Muscle layer of colon (tissue), 2 donors: Measurements from ENCODE around the gene DGUOK.
"Not testable (repeated sequence)": the region's sequence is repeated elsewhere in the genome, so short reads cannot be mapped to it uniquely, and the experiment has no call there.

Experiments used
- H3K27ac ChIP-seq: one replicate; pipeline ENCODE4 v1.7.0; 2013; ENCODE audit warnings: low read depth, mild to moderate bottlenecking, low read length, moderate library complexity
- H3K27me3 ChIP-seq, 2 donors: one replicate each; pipeline ENCODE4 v1.7.0; 2013; ENCODE audit warnings: low read length in 2 of 2, mild to moderate bottlenecking in 2 of 2; ENCODE audit not compliant: insufficient read depth in 2 of 2, control insufficient read depth in 1 of 2
- H3K36me3 ChIP-seq: one replicate; pipeline ENCODE4 v1.7.0; 2013; ENCODE audit warnings: mild to moderate bottlenecking, low read length; ENCODE audit not compliant: insufficient read depth
- H3K4me1 ChIP-seq: one replicate; pipeline ENCODE4 v1.7.0; 2013; ENCODE audit warnings: mild to moderate bottlenecking, low read length; ENCODE audit not compliant: insufficient read depth
- H3K4me3 ChIP-seq, 2 donors: one replicate each; pipeline ENCODE4 v1.7.0; 2013; ENCODE audit warnings: low read length in 2 of 2, low read depth in 1 of 2, mild to moderate bottlenecking in 1 of 2, moderate library complexity in 1 of 2
- H3K9ac ChIP-seq: one replicate; pipeline ENCODE4 v1.7.0; 2013; ENCODE audit warnings: low read length
- H3K9me3 ChIP-seq: one replicate; pipeline ENCODE4 v1.7.0; 2013; ENCODE audit warnings: mild to moderate bottlenecking, low read length
- donor health status: abdominal sarcoma.
- donor health status: Adenocarcinoma of cecum.

Gene DGUOK

DNA sequence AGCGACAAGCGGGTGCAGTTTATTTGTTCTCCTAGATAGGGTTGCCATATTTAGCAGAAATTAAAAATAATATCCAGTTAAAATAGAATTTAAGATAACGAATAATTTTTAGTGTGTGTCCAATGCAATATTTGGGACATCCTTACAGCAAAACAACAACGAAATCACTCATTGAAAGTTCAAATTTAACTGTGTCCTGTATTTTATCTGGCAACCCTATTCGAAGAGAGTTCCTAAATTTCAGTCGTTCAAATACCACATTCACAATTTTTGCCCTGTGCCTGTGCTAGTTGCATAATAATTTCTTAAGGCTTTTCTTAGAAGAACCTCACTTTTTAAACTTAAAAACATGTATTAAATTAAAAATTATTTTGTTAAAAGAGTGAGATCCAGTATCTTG is 664 bp downstream of the DGUOK start:
- Histone ChIP-seq H3K27ac (peak overlapping the region; percentile 95), H3K9me3 (no peaks in the 10 kb centered on the region), H3K4me1 (peaks cover 31% of the 10 kb centered on the region), H3K9ac (peak overlapping the region; percentile 98), H3K4me3 (peak overlapping the region; percentile 71 to 89), H3K27me3 (no peaks in the 10 kb centered on the region), H3K36me3 (peaks cover 4% of the 10 kb centered on the region)

DNA sequence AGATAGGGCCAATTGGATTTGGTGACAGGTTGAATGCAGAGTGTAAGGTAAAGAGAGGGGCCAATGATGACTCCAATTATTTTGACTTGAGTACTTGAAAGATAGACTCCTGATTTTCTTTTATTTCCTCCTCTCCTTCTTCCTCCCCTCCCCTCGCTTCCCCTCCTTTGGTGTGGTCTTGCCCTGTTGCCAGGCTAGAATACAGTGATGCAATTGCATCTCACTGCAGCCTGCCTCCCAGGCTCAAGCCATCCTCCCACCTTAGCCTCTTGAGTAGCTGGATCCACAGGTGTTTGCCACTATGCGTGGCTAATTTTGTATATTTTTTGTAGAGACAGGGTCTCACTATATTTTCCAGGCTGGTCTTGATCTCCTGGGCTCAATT is 2.3 kb downstream of the DGUOK start:
- peaks cover 9% of the 10 kb centered on the region for H3K36me3 ChIP-seq
- H3K4me1 ChIP-seq, result peaks cover 31% of the 10 kb centered on the region
- H3K4me3 ChIP-seq, result no peak overlapping the region
- H3K9ac ChIP-seq, result no peak overlapping the region
- no peak overlapping the region for H3K27ac ChIP-seq
- H3K9me3 ChIP-seq, result no peaks in the 10 kb centered on the region
- no peaks in the 10 kb centered on the region for H3K27me3 ChIP-seq

DNA sequence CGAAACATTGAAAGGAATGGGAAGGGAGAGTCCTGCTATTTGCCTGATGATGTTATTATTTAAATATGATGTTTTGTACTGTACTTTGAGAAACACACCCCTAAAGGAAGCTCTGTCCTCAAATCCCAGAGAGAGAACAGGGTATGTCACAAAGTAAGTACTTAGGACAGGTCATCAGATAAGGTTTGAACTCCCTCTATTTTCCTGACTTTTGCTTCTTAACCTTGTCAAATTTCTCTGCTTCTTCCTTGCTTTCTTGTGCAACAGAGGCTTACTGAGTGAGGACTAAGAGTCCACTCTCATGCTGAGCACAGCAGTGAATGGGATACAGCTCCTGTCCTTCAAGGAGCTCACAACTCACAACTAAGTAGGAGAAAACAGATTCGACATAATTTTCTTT is 3.7 kb downstream of the DGUOK start:
- peaks cover 31% of the 10 kb centered on the region for H3K4me1 ChIP-seq
- no peaks in the 10 kb centered on the region for H3K9me3 ChIP-seq
- H3K27ac ChIP-seq, result no peak overlapping the region

DNA sequence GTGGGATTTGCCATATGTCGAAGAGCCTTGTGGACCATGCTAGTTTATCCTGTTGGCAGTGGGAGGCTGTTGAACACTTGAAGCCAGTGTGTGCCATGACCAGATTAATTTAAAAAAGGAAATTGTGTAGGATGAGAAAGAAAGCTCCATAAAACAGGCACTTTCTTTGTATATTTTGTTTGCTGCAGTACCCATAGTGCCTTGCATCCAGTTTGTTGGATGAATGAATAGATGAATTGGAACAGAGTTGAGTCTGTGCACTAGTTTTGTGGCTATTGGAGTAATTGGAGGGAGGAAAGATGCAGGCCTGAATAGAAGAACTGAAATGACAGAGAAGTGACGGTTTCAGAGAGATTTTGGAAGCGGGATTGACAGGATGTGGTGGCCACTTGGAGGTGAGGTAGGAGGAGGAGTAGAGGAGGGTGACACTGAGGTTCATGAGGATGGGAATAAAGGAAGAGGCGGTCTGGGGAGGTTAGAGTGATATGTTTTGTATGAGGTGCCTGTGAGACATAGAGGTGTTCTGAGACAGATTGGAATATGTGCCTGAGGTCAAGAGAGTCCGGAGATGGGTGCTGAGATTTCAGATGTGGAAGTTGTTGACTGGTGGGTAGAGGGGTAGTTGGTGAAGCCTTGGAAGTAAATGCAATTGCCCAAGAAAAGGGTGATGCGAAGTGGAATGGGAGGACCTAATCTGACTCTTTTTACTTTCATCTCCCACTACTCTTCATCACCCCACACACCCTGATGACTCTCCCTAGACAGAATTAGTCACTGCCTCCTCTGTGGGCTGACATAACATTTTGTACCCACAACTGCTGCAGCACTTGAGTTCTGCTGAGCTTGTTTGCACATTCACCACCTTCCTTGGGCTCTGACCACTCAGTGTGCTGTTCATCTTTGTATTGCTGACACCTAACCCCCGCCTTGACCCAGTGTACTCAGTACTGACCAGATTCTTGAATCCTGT is 5.1 kb downstream of the DGUOK start:
- Histone ChIP-seq H3K27ac (no peak overlapping the region), H3K36me3 (peaks cover 9% of the 10 kb centered on the region), H3K27me3 (no peaks in the 10 kb centered on the region), H3K4me3 (no peak overlapping the region), H3K4me1 (peaks cover 25% of the 10 kb centered on the region), H3K9me3 (no peaks in the 10 kb centered on the region), H3K9ac (no peak overlapping the region)

More for the DNA sequence above, 3.7 kb downstream of the DGUOK start:
- Histone ChIP-seq H3K27me3 (no peaks in the 10 kb centered on the region), H3K4me3 (no peak overlapping the region), H3K36me3 (peaks cover 9% of the 10 kb centered on the region), H3K9ac (no peak overlapping the region)

DNA sequence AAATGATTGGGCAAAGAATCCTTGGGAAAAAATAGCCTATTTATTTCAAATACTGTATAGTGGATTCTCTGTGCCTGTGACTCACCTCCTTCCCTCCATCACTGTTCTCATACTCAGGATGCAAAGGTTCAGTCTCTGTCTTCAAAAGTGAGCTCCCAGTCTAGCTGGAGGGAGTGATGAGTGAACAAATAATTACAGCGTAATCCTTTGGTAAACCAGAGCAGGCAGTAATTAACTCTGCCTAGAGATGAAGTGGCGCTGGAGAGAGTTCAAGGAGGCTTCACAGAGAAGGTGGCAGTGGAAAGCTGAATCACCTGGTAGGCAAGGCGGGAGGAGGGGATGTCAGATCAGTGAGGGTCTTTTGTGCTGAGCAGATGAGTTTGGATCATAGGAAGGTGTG is 6.5 kb downstream of the DGUOK start:
- Histone ChIP-seq H3K27me3 (no peaks in the 10 kb centered on the region), H3K4me3 (no peak overlapping the region), H3K36me3 (peaks cover 9% of the 10 kb centered on the region), H3K9me3 (no peaks in the 10 kb centered on the region), H3K27ac (no peak overlapping the region), H3K4me1 (peaks cover 24% of the 10 kb centered on the region), H3K9ac (no peak overlapping the region)

DNA sequence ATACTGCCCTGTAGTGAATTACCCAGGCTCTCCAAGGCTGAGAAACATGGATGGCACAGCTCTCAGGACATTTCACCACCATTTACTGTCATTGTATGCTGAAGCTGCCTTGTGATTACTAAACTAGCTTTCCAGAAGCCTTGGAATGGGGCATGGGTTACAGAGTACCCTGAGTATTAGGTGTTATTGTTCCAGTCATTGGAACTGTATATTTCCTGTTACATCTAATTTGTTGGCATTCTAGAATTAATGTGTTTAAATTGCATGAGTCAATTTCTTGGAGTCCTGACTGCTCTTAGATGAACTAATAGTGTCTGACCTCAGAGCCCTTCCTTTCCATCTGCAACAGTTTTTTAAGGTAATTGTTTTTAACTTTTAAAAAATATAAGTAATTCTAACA is 9.0 kb downstream of the DGUOK start:
- no peaks in the 10 kb centered on the region for H3K9me3 ChIP-seq
- H3K4me1 ChIP-seq, result peaks cover 7% of the 10 kb centered on the region

DNA sequence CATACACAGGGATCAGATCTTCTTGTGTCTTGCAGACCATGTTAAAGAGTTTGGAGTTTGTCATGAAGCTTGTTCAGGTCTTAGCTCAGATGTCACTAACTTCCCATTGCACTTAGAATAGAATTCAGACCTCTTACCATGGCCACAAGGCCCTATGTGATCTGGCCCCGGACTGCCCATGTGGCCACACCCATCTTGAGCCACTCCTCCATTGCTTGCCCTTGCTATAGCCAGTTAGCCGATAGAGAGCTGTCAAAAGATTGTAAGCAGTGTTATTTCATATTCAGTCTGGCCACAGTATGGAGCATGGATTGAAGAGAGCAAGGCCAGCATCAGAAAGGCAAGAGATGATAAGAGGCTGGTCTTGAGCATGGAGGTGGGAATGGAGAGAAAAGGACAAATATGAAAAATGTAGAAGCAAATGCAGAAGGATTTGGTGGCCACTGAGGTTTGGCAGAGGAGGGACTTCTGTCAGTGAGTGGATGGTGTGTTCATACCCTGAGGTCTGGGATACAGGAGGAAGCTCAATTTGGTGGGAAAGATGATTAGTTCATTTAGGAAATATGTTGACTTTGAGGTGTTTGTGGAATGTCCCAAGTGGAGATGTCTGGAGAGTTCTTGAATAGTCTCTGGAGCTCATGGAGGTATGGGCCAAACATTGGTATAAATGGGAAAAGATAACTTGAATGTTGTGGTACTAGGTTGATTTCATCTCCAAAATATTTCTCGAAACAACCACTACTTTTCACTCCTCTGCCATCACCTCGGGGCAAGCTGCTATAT is 10.6 kb downstream of the DGUOK start:
- Histone ChIP-seq H3K9me3 (no peaks in the 10 kb centered on the region), H3K27me3 (no peaks in the 10 kb centered on the region), H3K9ac (no peak overlapping the region), H3K4me3 (no peak overlapping the region), H3K36me3 (peaks cover 5% of the 10 kb centered on the region), H3K4me1 (no peaks in the 10 kb centered on the region), H3K27ac (no peak overlapping the region)

More for the DNA sequence above, 9.0 kb downstream of the DGUOK start:
- Histone ChIP-seq H3K4me3 (no peak overlapping the region), H3K27ac (no peak overlapping the region), H3K27me3 (no peaks in the 10 kb centered on the region), H3K9ac (no peak overlapping the region), H3K36me3 (peaks cover 9% of the 10 kb centered on the region)

DNA sequence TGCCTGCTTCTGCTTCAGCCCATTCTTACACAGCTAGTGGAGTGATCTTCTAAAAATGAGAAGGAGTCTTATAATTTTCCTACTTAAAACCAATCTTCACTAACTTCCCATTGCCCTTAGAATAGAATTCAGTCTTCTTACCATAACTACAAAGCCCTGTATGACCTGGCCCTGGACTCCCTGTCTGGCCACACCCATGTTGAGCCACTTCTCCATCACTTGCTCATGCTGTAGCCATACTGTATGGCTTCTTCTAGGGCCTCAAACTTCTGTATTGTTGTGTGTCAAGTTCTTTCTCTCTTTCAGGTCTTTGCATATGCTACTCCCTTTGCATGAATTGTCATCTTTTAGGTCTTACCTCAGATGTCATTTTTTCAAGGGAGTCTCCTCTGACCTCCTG is 11.2 kb downstream of the DGUOK start:
- Histone ChIP-seq H3K4me3 (no peak overlapping the region), H3K27ac (no peak overlapping the region), H3K9ac (no peak overlapping the region), H3K9me3 (no peaks in the 10 kb centered on the region), H3K4me1 (no peaks in the 10 kb centered on the region), H3K27me3 (no peaks in the 10 kb centered on the region), H3K36me3 (peaks cover 5% of the 10 kb centered on the region)

DNA sequence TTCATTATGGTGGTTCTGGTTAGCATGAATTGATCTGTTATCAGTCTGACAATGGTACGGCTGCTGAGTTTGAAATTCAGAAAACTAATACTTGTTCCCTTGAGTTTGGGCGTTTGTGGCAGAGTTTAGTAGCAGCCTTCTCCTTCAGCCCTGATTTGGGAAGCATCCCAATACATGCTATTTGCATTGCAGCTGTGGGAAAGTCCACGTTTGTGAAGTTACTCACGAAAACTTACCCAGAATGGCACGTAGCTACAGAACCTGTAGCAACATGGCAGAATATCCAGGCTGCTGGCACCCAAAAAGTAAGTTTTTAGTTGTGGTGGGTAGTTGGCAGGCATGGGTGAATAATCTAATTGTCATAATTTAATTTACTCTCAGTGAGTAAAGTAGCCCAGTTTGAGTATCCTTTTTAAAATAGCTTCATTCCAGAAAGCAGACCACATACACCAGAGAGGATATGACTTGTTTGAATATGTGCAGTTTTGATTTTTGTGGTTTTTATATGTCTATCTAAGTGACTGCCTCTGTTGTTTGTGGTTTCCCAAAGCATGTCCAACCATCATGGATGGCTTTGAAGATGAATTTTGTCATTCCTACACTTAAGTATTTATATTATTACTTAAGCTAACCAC is 12.2 kb downstream of the DGUOK start:
- Histone ChIP-seq H3K4me3 (no peak overlapping the region), H3K9ac (no peak overlapping the region), H3K4me1 (no peaks in the 10 kb centered on the region), H3K27me3 (no peaks in the 10 kb centered on the region), H3K27ac (no peak overlapping the region), H3K36me3 (no peaks in the 10 kb centered on the region), H3K9me3 (no peaks in the 10 kb centered on the region)

DNA sequence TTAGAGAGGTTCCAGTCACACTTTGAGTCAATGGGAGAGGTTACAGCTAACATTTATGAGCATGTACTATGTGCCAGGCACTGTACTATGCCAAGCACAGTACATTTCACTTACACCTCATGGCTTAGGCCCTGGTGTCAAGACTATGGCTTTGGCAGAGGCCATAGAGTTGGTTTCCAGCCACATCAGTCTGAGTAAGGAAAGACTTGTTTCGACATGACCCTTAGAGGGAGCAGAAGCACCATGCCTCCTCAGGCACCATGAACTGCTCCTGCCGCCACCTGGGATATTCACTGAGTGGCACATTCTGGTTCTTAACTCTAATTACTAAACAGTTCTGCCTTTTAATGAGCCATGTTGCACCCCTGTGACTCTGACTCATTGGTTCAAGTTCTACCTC is 12.7 kb downstream of the DGUOK start:
- H3K27me3 ChIP-seq, result no peaks in the 10 kb centered on the region
- no peak overlapping the region for H3K9ac ChIP-seq
- no peak overlapping the region for H3K27ac ChIP-seq
- no peak overlapping the region for H3K4me3 ChIP-seq
- H3K9me3 ChIP-seq, result no peaks in the 10 kb centered on the region
- no peaks in the 10 kb centered on the region for H3K4me1 ChIP-seq
- H3K36me3 ChIP-seq, result no peaks in the 10 kb centered on the region

DNA sequence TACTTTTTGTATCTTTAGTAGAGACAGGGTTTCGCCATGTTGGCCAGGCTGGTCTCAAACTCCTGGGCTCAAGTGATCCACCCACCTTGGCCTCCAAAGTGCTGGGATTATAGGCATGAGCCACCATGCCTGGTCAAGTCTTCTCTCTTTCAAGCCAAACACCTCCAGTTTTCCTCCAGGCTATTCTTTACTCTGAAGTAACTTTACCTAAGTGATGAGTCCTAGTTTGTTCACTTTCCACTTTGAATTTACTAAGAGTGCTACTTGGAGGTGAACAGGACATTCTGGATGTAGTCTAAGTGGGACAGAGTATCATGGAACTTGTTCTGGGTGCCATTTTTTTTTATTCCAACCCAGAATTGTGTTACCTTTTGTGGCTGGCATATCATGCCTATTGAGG is 13.4 kb downstream of the DGUOK start:
- H3K4me1 ChIP-seq, H3K9ac ChIP-seq, H3K9me3 ChIP-seq, H3K27me3 ChIP-seq, H3K27ac ChIP-seq, H3K4me3 ChIP-seq, H3K36me3 ChIP-seq: not testable (repeated sequence)
